HepG2 (cell line): Measurements from ENCODE around the gene VPS11. TPM values are rescaled to one million over a fixed set of nuclear protein-coding genes. Genes with fewer than 3 reads are reported as not detected.

Experiments used
- ATAD3A ChIP-seq: sonication (generic); formaldehyde crosslinking; IDR thresholded peaks from 2 replicates; pipeline ENCODE4 v1.4.0; 2020; ENCODE audit warnings: missing genetic modification reagents
- CBX5 ChIP-seq: sonication (generic); formaldehyde crosslinking; IDR thresholded peaks from 2 replicates; pipeline ENCODE4 v1.4.0; 2020; ENCODE audit warnings: missing genetic modification reagents, borderline replicate concordance
- DMAP1 ChIP-seq: IDR thresholded peaks from 2 replicates; pipeline ENCODE4 v1.6.1; 2016
- DR1 ChIP-seq: sonication (generic); formaldehyde crosslinking; IDR thresholded peaks from 2 replicates; pipeline ENCODE4 v1.8.0; 2021; ENCODE audit warnings: mild to moderate bottlenecking, missing genetic modification reagents, inconsistent platforms
- HMGXB3 ChIP-seq: sonication (generic); formaldehyde crosslinking; IDR thresholded peaks from 2 replicates; pipeline ENCODE4 v1.4.0; 2020; ENCODE audit warnings: missing genetic modification reagents, borderline replicate concordance
- MYNN ChIP-seq: sonication (generic); formaldehyde crosslinking; IDR thresholded peaks from 2 replicates; pipeline ENCODE4 v1.4.0; 2020; ENCODE audit warnings: mild to moderate bottlenecking, low read depth, missing genetic modification reagents
- NONO ChIP-seq, 2 experiments: fragments of 450-650 bp in 1 of 2; sonication (generic) in 1 of 2; formaldehyde crosslinking in 1 of 2; IDR thresholded peaks in 1 of 2; conservative IDR thresholded peaks in 1 of 2; 2 replicates each; pipeline versions ENCODE4 v1.6.1 to v1.8.0; 2017 to 2022; ENCODE audit warnings: mild to moderate bottlenecking in 1 of 2, missing genetic modification reagents in 1 of 2, moderate library complexity in 1 of 2
- PAF1 ChIP-seq: IDR thresholded peaks from 2 replicates; pipeline ENCODE4 v1.6.1; 2016; ENCODE audit warnings: missing genetic modification reagents, missing compliant biosample characterization
- PCBP1 ChIP-seq: fragments of 200-400 bp; formaldehyde crosslinking; IDR thresholded peaks from 2 replicates; pipeline ENCODE4 v1.6.1; 2017; ENCODE audit warnings: mild to moderate bottlenecking, low read depth, low read length, borderline replicate concordance
- TOPORS ChIP-seq: sonication (generic); formaldehyde crosslinking; IDR thresholded peaks from 2 replicates; pipeline ENCODE4 v1.8.0; 2023; ENCODE audit warnings: mild to moderate bottlenecking, missing genetic modification reagents
- ZFP36 ChIP-seq: fragments of 150-350 bp; IDR thresholded peaks from 2 replicates; pipeline ENCODE4 v1.6.1; 2018; ENCODE audit warnings: borderline replicate concordance, low read length, low read depth; ENCODE audit not compliant: partially characterized antibody
- ZNF773 ChIP-seq: sonication (generic); formaldehyde crosslinking; IDR thresholded peaks from 2 replicates; pipeline ENCODE4 v1.4.0; 2020; ENCODE audit warnings: missing genetic modification reagents, borderline replicate concordance
- ZSCAN31 ChIP-seq: sonication (generic); formaldehyde crosslinking; IDR thresholded peaks from 2 replicates; pipeline ENCODE4 v1.5.0; 2020; ENCODE audit warnings: low read depth, mild to moderate bottlenecking, missing genetic modification reagents
- polyA plus RNA-seq, 8 experiments: library from polyadenylated mRNA; depleted of rRNA in 3 of 8; stranded (reverse) in 7 of 8; unstranded in 1 of 8; fragments of >200 nt; fragmentation: Illumina TruSeq in 4 of 8; extraction: Trizol in 4 of 8; gene quantifications; 2 replicates each; pipeline versions ENCODE4 v1.2.1 to v1.2.3, GENCODE V29; 2011 to 2016; ENCODE audit warnings: low read depth in 4 of 8, missing spikeins in 1 of 8, mixed read lengths in 1 of 8; ENCODE audit not compliant: insufficient read depth in 1 of 8
- total RNA-seq, 5 experiments: library from RNA; depleted of rRNA; stranded (reverse); fragments of >200 nt; fragmentation: Illumina TruSeq; extraction: Trizol; gene quantifications; 2 replicates each; pipeline ENCODE4 v1.2.3, GENCODE V29; 2016; ENCODE audit warnings: low read depth in 1 of 5
- TF ChIP-seq, protein P1 (sequence below): sonication (generic); formaldehyde crosslinking; IDR thresholded peaks from 2 replicates; pipeline ENCODE4 v1.5.1; 2020; ENCODE audit warnings: mild to moderate bottlenecking, missing genetic modification reagents, moderate library complexity
- TF ChIP-seq, protein P2 (sequence below): sonication (generic); formaldehyde crosslinking; conservative IDR thresholded peaks from 2 replicates; pipeline ENCODE4 v1.4.0; 2020; ENCODE audit warnings: missing genetic modification reagents
- TF ChIP-seq, protein P3 (sequence below): sonication (generic); formaldehyde crosslinking; IDR thresholded peaks from 2 replicates; pipeline ENCODE4 v1.4.0; 2020; ENCODE audit warnings: missing genetic modification reagents, mild to moderate bottlenecking, borderline replicate concordance

Gene VPS11
- total and polyA plus RNA-seq, 2 of the 13 experiments (the other 11 are each of a cell fraction or from before 2014, with no cell fraction given): 13.7 to 21.6 TPM

GRCh38 chr11:119024430-119025098 lies 43.1 kb upstream of the VPS11 start (continued):
- TF ChIP-seq TOPORS (CRISPR knock-in tag) (no peak), ZFP36 (no peak), CBX5 (no peak), HMGXB3 (CRISPR knock-in tag) (no peak), PCBP1 (no peak), PAF1 (CRISPR knock-in tag) (no peak), ZNF773 (CRISPR knock-in tag) (no peak), DR1 (CRISPR knock-in tag) (no peak), DMAP1 (CRISPR knock-in tag) (no peak), MYNN (CRISPR knock-in tag) (peak; percentile 21; the same call in 1 of the 2 replicates), ATAD3A (no peak), NONO (IDR thresholded peaks at IDR 0.05) (no peak), NONO (CRISPR knock-in tag; conservative IDR thresholded peaks at IDR 0.05) (0 out of 2 replicates have a peak, but pooled peaks have one; percentile 19), ZSCAN31 (CRISPR knock-in tag) (peak; percentile 94)
- TF ChIP-seq, protein P1, sequence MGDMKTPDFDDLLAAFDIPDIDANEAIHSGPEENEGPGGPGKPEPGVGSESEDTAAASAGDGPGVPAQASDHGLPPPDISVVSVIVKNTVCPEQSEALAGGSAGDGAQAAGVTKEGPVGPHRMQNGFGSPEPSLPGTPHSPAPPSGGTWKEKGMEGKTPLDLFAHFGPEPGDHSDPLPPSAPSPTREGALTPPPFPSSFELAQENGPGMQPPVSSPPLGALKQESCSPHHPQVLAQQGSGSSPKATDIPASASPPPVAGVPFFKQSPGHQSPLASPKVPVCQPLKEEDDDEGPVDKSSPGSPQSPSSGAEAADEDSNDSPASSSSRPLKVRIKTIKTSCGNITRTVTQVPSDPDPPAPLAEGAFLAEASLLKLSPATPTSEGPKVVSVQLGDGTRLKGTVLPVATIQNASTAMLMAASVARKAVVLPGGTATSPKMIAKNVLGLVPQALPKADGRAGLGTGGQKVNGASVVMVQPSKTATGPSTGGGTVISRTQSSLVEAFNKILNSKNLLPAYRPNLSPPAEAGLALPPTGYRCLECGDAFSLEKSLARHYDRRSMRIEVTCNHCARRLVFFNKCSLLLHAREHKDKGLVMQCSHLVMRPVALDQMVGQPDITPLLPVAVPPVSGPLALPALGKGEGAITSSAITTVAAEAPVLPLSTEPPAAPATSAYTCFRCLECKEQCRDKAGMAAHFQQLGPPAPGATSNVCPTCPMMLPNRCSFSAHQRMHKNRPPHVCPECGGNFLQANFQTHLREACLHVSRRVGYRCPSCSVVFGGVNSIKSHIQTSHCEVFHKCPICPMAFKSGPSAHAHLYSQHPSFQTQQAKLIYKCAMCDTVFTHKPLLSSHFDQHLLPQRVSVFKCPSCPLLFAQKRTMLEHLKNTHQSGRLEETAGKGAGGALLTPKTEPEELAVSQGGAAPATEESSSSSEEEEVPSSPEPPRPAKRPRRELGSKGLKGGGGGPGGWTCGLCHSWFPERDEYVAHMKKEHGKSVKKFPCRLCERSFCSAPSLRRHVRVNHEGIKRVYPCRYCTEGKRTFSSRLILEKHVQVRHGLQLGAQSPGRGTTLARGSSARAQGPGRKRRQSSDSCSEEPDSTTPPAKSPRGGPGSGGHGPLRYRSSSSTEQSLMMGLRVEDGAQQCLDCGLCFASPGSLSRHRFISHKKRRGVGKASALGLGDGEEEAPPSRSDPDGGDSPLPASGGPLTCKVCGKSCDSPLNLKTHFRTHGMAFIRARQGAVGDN (CRISPR knock-in tag): peak; percentile 89
- TF ChIP-seq, protein P2, sequence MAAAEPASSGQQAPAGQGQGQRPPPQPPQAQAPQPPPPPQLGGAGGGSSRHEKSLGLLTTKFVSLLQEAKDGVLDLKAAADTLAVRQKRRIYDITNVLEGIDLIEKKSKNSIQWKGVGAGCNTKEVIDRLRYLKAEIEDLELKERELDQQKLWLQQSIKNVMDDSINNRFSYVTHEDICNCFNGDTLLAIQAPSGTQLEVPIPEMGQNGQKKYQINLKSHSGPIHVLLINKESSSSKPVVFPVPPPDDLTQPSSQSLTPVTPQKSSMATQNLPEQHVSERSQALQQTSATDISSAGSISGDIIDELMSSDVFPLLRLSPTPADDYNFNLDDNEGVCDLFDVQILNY (CRISPR knock-in tag): no peak
- TF ChIP-seq, protein P3, sequence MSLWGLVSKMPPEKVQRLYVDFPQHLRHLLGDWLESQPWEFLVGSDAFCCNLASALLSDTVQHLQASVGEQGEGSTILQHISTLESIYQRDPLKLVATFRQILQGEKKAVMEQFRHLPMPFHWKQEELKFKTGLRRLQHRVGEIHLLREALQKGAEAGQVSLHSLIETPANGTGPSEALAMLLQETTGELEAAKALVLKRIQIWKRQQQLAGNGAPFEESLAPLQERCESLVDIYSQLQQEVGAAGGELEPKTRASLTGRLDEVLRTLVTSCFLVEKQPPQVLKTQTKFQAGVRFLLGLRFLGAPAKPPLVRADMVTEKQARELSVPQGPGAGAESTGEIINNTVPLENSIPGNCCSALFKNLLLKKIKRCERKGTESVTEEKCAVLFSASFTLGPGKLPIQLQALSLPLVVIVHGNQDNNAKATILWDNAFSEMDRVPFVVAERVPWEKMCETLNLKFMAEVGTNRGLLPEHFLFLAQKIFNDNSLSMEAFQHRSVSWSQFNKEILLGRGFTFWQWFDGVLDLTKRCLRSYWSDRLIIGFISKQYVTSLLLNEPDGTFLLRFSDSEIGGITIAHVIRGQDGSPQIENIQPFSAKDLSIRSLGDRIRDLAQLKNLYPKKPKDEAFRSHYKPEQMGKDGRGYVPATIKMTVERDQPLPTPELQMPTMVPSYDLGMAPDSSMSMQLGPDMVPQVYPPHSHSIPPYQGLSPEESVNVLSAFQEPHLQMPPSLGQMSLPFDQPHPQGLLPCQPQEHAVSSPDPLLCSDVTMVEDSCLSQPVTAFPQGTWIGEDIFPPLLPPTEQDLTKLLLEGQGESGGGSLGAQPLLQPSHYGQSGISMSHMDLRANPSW: no peak
